ENCODE measurements around the gene TMEM190. TPM values are rescaled to one million over a fixed set of nuclear protein-coding genes. Genes with fewer than 3 reads are reported as not detected.
A peak's percentile ranks its signal among the peaks of the same experiment; 100 is the strongest.

The TMEM190 gene
- total and polyA plus RNA-seq, 9 of the 15 experiments (the other 6 are each of a cell fraction or from before 2014, with no cell fraction given): not detected

DNA sequence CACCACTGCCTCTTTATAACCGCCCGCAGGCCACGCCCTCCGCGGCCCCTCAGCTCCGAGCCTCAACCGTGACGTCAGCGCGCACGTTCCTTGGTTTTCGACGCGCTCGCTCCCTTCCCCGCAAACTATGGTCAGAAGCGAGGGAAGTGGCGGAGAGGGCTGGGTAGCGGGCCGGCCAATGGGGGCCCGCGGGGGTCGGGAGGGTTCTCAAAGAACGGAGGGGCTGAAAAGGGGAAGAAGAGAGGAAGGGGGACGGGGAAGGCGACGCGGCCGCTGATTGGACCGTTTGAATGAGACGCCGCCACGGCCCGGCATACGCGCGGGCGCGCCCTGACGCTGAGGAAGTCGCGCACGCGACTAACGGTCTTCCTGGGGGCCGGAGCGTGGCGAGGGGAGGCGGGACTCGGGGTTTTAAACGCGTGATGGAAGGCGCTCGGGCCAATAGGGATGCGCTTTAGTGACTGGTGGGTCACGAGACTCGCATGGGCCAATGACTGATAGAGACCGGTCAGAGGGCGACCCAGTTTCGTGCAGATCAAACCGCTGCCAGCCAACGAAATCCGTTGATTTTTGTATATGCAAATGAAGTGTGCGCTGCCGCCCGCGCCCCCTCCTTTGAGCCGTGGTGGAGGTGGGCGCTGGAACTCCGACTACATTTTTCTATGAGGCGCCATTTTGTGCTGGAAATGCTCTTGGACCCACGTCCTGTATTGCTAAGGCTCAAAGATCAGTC, 31.3 kb downstream of the TMEM190 start (continued):
- TF ChIP-seq, protein P1, sequence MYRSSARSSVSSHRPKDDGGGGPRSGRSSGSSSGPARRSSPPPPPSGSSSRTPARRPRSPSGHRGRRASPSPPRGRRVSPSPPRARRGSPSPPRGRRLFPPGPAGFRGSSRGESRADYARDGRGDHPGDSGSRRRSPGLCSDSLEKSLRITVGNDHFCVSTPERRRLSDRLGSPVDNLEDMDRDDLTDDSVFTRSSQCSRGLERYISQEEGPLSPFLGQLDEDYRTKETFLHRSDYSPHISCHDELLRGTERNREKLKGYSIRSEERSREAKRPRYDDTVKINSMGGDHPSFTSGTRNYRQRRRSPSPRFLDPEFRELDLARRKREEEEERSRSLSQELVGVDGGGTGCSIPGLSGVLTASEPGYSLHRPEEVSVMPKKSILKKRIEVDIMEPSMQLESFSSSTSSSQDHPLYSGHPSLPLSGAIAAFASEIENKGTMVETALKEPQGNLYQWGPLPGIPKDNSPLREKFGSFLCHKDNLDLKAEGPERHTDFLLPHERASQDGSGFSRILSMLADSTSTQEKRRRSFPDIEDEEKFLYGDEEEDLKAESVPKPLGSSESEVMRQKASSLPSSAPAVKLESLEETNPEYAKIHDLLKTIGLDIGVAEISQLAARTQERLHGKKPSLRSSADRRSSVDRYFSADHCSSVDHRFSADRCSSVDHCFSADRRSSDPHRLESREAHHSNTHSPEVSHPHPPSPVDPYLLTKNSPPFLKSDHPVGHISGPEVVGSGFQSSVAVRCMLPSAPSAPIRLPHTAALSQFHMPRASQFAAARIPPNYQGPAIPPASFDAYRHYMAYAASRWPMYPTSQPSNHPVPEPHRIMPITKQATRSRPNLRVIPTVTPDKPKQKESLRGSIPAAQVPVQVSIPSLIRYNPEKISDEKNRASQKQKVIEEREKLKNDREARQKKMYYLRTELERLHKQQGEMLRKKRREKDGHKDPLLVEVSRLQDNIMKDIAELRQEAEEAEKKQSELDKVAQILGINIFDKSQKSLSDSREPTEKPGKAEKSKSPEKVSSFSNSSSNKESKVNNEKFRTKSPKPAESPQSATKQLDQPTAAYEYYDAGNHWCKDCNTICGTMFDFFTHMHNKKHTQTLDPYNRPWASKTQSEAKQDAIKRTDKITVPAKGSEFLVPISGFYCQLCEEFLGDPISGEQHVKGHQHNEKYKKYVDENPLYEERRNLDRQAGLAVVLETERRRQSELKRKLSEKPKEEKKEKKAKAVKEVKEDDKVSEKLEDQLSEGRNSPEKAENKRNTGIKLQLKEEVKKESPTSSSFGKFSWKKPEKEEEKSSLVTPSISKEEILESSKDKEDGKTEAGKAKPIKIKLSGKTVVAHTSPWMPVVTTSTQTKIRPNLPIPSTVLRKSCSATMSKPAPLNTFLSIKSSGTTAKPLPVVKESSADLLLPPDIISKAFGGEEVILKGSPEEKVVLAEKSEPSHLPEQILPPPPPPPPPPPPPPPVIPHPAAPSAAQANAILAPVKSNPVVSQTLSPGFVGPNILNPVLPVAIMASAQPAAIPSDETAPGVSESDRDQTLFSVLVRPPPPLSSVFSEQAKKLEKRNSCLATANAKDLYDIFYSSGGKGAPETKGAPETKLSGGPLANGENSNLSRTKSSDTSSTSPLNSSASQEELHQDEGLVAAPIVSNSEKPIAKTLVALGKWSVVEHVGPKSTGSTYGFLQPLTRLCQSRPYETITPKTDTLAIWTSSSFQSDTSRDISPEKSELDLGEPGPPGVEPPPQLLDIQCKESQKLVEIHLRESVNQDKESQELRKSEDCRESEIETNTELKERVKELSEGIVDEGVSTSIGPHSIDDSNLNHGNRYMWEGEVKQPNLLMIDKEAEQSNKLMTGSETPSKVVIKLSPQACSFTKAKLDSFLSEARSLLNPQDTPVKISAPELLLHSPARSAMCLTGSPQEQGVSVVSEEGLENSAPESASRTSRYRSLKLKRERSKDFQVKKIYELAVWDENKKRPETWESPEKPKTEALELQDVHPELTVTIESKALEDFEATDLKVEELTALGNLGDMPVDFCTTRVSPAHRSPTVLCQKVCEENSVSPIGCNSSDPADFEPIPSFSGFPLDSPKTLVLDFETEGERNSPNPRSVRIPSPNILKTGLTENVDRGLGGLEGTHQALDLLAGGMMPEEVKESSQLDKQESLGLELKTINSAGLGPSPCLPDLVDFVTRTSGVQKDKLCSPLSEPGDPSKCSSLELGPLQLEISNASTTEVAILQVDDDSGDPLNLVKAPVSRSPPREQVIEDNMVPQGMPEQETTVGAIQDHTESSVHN (IDR thresholded peaks at IDR 0.05; ENCODE audit: borderline replicate concordance in 1 of 2, low read depth in 1 of 2): peak in 1 of 2 experiments; percentile 18; a peak in 1 of 4 replicates
- TF ChIP-seq ELF4 (CRISPR knock-in tag; IDR thresholded peaks at IDR 0.05) (no peak), ZNF324 (CRISPR knock-in tag; IDR thresholded peaks at IDR 0.05) (no peak), SMAD4 (CRISPR knock-in tag; conservative IDR thresholded peaks at IDR 0.05) (0 out of 2 replicates have a peak, but pooled peaks have one; percentile 15), ZNF3 (CRISPR knock-in tag; IDR thresholded peaks at IDR 0.05) (no peak), ZNF282 (CRISPR knock-in tag; IDR thresholded peaks at IDR 0.05) (no peak), KDM4B (IDR thresholded peaks at IDR 0.05; ENCODE audit: borderline replicate concordance in 2 of 2, low read depth in 1 of 2) (no peak; a peak in 1 of 4 replicates), BHLHE40 (IDR thresholded peaks at IDR 0.05; ENCODE audit: low read length) (peak; percentile 98), CEBPG (CRISPR knock-in tag; IDR thresholded peaks at IDR 0.05) (no peak), CEBPG (tag; conservative IDR thresholded peaks at IDR 0.05 in 1 of 2, IDR thresholded peaks at IDR 0.05 in 1 of 2) (no peak), ZBED1 (IDR thresholded peaks at IDR 0.05) (no peak), CREBBP (IDR thresholded peaks at IDR 0.05; ENCODE audit: low read depth, low read length) (no peak), ZBTB43 (CRISPR knock-in tag; IDR thresholded peaks at IDR 0.05) (no peak), IRF2 (CRISPR knock-in tag; IDR thresholded peaks at IDR 0.05) (no peak), CHCHD3 (CRISPR knock-in tag; IDR thresholded peaks at IDR 0.05) (no peak), TBP (optimal IDR thresholded peaks at IDR 0.05; ENCODE audit: low read depth, low read length) (no peak)
- TF ChIP-seq, protein P2, sequence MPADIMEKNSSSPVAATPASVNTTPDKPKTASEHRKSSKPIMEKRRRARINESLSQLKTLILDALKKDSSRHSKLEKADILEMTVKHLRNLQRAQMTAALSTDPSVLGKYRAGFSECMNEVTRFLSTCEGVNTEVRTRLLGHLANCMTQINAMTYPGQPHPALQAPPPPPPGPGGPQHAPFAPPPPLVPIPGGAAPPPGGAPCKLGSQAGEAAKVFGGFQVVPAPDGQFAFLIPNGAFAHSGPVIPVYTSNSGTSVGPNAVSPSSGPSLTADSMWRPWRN (IDR thresholded peaks at IDR 0.05; ENCODE audit: low read depth): peak; percentile 94

Measured in K562 (cell line).